ENCODE measurements around the gene COL6A3. TPM values are rescaled to one million over a fixed set of nuclear protein-coding genes. Genes with fewer than 3 reads are reported as not detected.

Gene COL6A3
- total RNA-seq, 1 donor from 2014 or later, result 143 TPM

- H3K36me3 Mint-ChIP-seq (ENCODE audit: unreplicated experiment), result no peaks in the 10 kb centered on the region
- DNase-seq (ENCODE audit: extremely low spot score, unreplicated experiment), result no peak
- peaks cover 56% of the 10 kb centered on the region for H3K4me1 Mint-ChIP-seq (ENCODE audit: unreplicated experiment)
- TF ChIP-seq CTCF (IDR thresholded peaks at IDR 0.05), result no peak
- H3K27me3 Mint-ChIP-seq (ENCODE audit: unreplicated experiment), result no peaks in the 10 kb centered on the region
- H3K4me3 Mint-ChIP-seq (ENCODE audit: unreplicated experiment), result no peak overlapping the region
- H3K27ac Mint-ChIP-seq (ENCODE audit: unreplicated experiment), result peak overlapping the region; percentile 99
- no peaks in the 10 kb centered on the region for H3K9me3 Mint-ChIP-seq (ENCODE audit: unreplicated experiment)
These were observed 123.7 kb downstream of the COL6A3 start for GRCh38 chr2:237290261-237290660.

- H3K9me3 Mint-ChIP-seq (ENCODE audit: unreplicated experiment), result no peaks in the 10 kb centered on the region
- H3K4me3 Mint-ChIP-seq (ENCODE audit: unreplicated experiment), result no peak overlapping the region
- H3K27ac Mint-ChIP-seq (ENCODE audit: unreplicated experiment), result peak overlapping the region; percentile 43
- TF ChIP-seq CTCF (IDR thresholded peaks at IDR 0.05), result no peak
- no peaks in the 10 kb centered on the region for H3K36me3 Mint-ChIP-seq (ENCODE audit: unreplicated experiment)
- peaks cover 48% of the 10 kb centered on the region for H3K4me1 Mint-ChIP-seq (ENCODE audit: unreplicated experiment)
- no peak for DNase-seq (ENCODE audit: extremely low spot score, unreplicated experiment)
- no peaks in the 10 kb centered on the region for H3K27me3 Mint-ChIP-seq (ENCODE audit: unreplicated experiment)
These were observed 124.8 kb downstream of the COL6A3 start for GRCh38 chr2:237289139-237289538.

GRCh38 chr2:237287872-237288271 lies 126.1 kb downstream of the COL6A3 start:
- Mint-ChIP-seq H3K27me3 (ENCODE audit: unreplicated experiment) (no peaks in the 10 kb centered on the region), H3K9me3 (ENCODE audit: unreplicated experiment) (no peaks in the 10 kb centered on the region), H3K4me3 (ENCODE audit: unreplicated experiment) (no peak overlapping the region), H3K27ac (ENCODE audit: unreplicated experiment) (peak overlapping the region; percentile 67), H3K4me1 (ENCODE audit: unreplicated experiment) (peaks cover 44% of the 10 kb centered on the region), H3K36me3 (ENCODE audit: unreplicated experiment) (no peaks in the 10 kb centered on the region)
- DNase-seq (ENCODE audit: extremely low spot score, unreplicated experiment), result no peak
- no peak for TF ChIP-seq CTCF (IDR thresholded peaks at IDR 0.05)

- Mint-ChIP-seq H3K27ac (ENCODE audit: unreplicated experiment) (no peak overlapping the region), H3K4me1 (ENCODE audit: unreplicated experiment) (peaks cover 53% of the 10 kb centered on the region)
These were observed 130.6 kb downstream of the COL6A3 start for GRCh38 chr2:237283131-237283928.

More at GRCh38 chr2:237283131-237283928, 130.6 kb downstream of the COL6A3 start:
- H3K4me3 Mint-ChIP-seq (ENCODE audit: unreplicated experiment), result no peak overlapping the region
- no peaks in the 10 kb centered on the region for H3K27me3 Mint-ChIP-seq (ENCODE audit: unreplicated experiment)
- no peaks in the 10 kb centered on the region for H3K36me3 Mint-ChIP-seq (ENCODE audit: unreplicated experiment)
- no peak for DNase-seq (ENCODE audit: extremely low spot score, unreplicated experiment)
- peaks cover 4% of the 10 kb centered on the region for H3K9me3 Mint-ChIP-seq (ENCODE audit: unreplicated experiment)
- TF ChIP-seq CTCF (IDR thresholded peaks at IDR 0.05), result no peak
